Subcutaneous adipose tissue (tissue), 4 donors: ENCODE data around the gene FAM217A. TPM values are rescaled to one million over a fixed set of nuclear protein-coding genes. Genes with fewer than 3 reads are reported as not detected.

ENCODE experiments used
- CTCF ChIP-seq: fragments of 450-650 bp; IDR thresholded peaks from one replicate; pipeline ENCODE4 v1.5.1; 2016; ENCODE audit warnings: low read depth, mild to moderate bottlenecking, control low read depth, antibody characterized with exemption, moderate library complexity
- total RNA-seq, 4 donors: library from RNA; depleted of rRNA; stranded (reverse); fragments of >200 nt; gene quantifications; one replicate each; pipeline ENCODE4 v1.1.0, GENCODE V29; 2016

The FAM217A gene
- total RNA-seq, 4 donors from 2014 or later: not detected

DNA sequence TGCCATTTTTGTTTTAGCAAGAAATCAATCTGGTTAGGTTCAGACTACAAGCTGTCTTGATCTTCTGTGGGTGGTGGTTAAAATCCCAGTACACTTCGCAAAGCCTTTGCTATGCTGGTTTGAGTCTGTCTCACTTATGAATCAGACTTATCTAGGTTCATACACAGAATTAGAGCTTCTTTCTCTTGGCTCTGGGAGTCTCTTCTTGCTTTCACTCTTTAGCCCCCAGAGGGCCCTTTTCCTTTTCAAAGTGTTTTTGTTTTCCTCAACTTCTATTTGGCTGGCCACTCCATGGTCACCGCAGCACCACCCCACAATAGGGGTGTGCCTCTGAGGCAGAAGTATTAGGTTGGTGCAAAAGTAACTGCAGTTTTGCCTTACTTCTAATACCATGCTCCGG is 35.2 kb upstream of the FAM217A start:
- TF ChIP-seq CTCF: no peak

DNA sequence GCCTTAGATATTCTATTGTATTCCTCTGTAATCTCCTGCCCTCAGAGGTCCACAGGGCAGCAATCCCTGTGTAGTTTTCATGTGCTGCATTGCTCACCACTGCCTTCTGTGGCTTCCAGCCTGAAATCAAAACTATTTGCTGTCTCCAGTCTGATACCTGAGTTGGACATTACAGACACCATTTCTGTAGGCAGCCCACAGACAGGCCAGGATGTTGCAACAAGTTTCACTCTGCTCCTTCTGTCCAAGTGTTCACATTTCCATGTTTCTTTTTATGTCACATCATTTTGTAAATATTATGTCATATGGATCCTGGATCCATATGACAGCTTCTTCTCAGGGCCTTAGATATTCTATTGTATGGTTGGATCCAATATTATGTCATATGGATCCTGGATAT is 34.7 kb upstream of the FAM217A start:
- TF ChIP-seq CTCF: no peak

- no peak for TF ChIP-seq CTCF
These were observed 33.4 kb upstream of the FAM217A start for GRCh38 chr6:4112366-4112765.

GRCh38 chr6:4108561-4109093 is 29.7 kb upstream of the FAM217A start:
- no peak for TF ChIP-seq CTCF

- TF ChIP-seq CTCF: no peak
These were observed 28.9 kb upstream of the FAM217A start for GRCh38 chr6:4107873-4108272.

GRCh38 chr6:4105980-4106536 is 27.1 kb upstream of the FAM217A start:
- TF ChIP-seq CTCF: no peak

DNA sequence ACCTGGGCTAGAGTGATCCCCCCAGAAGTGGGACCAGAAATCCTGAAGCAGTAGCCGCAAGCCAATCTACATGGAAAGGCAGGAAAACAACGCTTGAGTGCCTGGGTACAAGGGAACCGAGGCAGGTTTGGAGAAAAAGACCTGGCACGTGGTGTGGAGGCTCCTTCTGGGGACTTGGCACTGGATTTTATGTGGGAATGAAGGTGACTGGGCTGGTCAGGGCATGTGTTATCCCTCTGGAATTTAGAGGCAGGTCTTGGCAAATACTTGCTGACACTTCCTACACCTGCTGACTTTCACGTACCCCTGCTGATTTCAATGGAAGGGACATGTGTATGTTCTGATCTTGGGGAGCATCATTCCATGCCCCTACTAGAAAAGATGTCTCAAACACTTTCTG is 25.0 kb upstream of the FAM217A start:
- no peak for TF ChIP-seq CTCF
